ENCODE measurements around the gene KIFBP. TPM values are rescaled to one million over a fixed set of nuclear protein-coding genes. Genes with fewer than 3 reads are reported as not detected.

KIFBP gene
- total and polyA plus RNA-seq, 8 donors: 5.5 to 16.4 (median 6.7) TPM

DNA sequence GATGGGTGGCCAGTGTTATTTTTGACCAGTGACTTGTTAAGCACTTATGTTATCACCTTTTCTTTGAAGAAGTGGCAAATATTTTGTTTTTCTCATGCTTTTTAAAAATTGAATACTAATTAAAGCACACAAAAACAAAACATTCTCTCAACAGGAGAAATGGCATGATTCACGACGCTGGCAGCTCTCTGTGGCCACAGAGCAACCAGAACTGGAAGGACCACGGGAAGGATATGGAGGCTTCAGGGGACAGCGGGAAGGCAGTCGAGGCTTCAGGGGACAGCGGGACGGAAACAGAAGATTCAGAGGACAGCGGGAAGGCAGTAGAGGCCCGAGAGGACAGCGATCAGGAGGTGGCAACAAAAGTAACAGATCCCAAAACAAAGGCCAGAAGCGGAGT is 6.2 kb upstream of the KIFBP start:
- no peaks in the 10 kb centered on the region for H3K9me3 ChIP-seq
- FAIRE-seq: no peak
- no peak overlapping the region for H3K4me3 ChIP-seq
- H3K4me1 ChIP-seq: no peaks in the 10 kb centered on the region
- ATAC-seq: no peak
- H3K27me3 ChIP-seq: no peaks in the 10 kb centered on the region
- no peak overlapping the region for H3K27ac ChIP-seq
- 94 to 95% methylated on average over 11 of the region's 11 CpGs for WGBS, 2 donors
- intact Hi-C loops (cut with DNase I): no loop called here
- peaks cover 0 to 40% (median 21%) of the 10 kb centered on the region in 3 donors for H3K36me3 ChIP-seq
- no peak for DNase-seq
- TF ChIP-seq, protein P1, sequence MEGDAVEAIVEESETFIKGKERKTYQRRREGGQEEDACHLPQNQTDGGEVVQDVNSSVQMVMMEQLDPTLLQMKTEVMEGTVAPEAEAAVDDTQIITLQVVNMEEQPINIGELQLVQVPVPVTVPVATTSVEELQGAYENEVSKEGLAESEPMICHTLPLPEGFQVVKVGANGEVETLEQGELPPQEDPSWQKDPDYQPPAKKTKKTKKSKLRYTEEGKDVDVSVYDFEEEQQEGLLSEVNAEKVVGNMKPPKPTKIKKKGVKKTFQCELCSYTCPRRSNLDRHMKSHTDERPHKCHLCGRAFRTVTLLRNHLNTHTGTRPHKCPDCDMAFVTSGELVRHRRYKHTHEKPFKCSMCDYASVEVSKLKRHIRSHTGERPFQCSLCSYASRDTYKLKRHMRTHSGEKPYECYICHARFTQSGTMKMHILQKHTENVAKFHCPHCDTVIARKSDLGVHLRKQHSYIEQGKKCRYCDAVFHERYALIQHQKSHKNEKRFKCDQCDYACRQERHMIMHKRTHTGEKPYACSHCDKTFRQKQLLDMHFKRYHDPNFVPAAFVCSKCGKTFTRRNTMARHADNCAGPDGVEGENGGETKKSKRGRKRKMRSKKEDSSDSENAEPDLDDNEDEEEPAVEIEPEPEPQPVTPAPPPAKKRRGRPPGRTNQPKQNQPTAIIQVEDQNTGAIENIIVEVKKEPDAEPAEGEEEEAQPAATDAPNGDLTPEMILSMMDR (IDR thresholded peaks at IDR 0.05): no peak

DNA sequence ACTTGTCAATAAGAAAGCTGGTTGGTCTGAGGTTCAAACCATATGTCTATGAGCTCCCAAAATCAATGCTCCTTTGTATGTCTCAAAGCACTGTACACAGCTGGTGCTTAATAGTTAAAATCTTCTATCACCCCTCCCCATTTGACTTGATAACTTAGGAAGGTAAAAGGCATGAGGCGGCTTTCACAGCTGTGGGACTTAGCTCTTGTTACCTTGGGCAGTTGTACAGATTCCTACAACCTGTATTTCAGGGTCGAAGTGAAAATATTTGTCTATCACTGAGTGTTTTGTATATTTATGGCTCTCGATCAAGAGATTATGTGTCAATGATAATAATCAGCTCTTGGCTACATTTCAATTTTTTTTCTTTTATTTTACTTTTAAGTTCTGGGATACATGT is 992 bp upstream of the KIFBP start:
- Histone ChIP-seq H3K4me1 (peaks cover 0 to 23% (median 8%) of the 10 kb centered on the region in 3 donors), H3K36me3 (peaks cover 0 to 10% (median 0%) of the 10 kb centered on the region in 3 donors), H3K27ac (no peak overlapping the region), H3K4me3 (no peak overlapping the region), H3K27me3 (no peaks in the 10 kb centered on the region), H3K9me3 (no peaks in the 10 kb centered on the region)
- FAIRE-seq: no peak
- no peak for DNase-seq
- 32 to 34% methylated on average over 3 of the region's 3 CpGs for WGBS, 2 donors
- ATAC-seq: no peak
- TF ChIP-seq, protein P1 (IDR thresholded peaks at IDR 0.05): no peak
- intact Hi-C loops (cut with DNase I): no loop called here

DNA sequence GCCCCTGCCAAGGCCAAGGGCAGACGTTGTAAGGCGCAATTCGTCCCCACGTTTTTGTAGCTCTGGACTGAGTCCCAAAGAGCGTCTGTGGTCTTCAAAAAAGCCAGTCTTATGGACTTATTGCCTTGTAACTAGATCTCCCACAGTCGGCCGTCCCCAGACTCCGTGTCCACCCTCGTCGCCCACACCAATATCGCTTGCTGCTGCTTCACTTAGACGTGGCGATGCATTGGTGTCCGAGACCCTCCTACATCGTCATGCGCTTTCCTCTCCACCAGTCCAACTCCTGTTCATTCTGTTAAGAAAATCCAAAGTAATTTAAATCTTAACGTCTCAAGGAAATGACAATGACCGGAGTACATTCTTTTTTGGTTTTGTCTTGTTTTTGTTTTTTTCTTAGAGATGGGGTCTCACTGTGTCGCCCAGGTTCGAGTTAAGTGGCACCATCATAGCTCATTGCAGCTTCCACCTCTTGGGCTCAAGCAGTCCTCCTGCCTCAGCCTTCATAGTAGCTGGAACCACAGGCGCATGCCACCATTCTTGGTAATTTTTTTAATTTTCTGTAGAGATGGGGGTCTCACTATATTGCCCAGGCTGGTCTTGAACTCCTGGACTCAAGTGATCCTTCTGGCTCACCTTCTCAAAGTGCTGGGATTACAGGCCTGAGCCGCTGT is 851 bp downstream of the KIFBP start:
- TF ChIP-seq, protein P1 (IDR thresholded peaks at IDR 0.05): no peak
- Histone ChIP-seq H3K36me3 (peaks cover 0 to 5% (median 0%) of the 10 kb centered on the region in 3 donors), H3K4me3 (peak overlapping the region; percentile 51 to 100 (median 84)), H3K27me3 (no peaks in the 10 kb centered on the region), H3K9me3 (no peaks in the 10 kb centered on the region), H3K27ac (peak overlapping the region; percentile 64 to 76 (median 72)), H3K4me1 (peaks cover 0 to 37% (median 8%) of the 10 kb centered on the region in 3 donors)
- intact Hi-C loops (cut with DNase I): no loop called here
- WGBS, 2 donors: 13% methylated on average over 22 of the region's 22 CpGs
- FAIRE-seq (no peak), DNase-seq (no peak), ATAC-seq (peak in 1 of 4 donors; percentile 3)

DNA sequence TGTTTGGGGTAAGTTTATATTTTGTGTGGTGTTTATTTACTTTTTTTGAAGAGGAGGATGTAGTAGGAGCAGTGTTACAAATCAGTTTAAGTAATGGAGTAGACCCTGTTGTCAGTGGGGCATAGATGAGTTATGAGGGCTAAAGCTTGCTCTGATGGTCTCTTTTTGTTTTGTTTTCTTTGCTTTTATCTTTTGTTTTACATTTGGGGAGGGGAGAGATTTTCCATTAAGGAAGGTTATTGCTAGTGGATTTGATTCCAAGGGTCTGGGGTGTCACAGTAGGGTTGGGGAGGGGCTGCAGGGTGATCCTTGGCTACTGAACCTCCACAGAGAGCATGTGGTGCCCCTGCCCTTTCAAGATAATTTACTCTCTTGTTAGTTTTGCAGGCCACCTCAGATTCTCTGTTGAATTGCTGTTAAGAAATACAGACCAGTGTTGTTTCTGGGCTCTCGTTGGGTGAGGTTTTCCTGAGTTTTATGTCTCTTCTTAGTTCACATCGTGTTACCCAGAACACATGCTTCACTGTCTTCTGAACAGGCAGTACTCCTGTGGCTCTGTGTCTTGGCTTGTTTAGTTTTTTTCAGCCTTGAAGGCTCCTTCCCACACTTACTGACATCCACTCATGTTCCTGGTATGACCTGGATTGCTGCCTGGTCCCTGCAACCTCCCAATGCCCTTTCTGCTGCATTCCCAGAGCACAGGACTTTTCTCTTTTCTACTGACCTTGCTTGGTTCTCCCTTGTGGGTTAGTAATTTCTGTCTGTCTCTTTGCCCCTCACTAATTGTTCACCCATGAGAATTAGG is 4.2 kb downstream of the KIFBP start:
- intact Hi-C loops (cut with DNase I): no loop called here
- TF ChIP-seq, protein P1 (IDR thresholded peaks at IDR 0.05): no peak
- Histone ChIP-seq H3K36me3 (no peaks in the 10 kb centered on the region), H3K27ac (peak overlapping the region in 1 of 4 donors; percentile 0), H3K9me3 (no peaks in the 10 kb centered on the region), H3K27me3 (no peaks in the 10 kb centered on the region), H3K4me3 (no peak overlapping the region), H3K4me1 (peaks cover 0 to 33% (median 8%) of the 10 kb centered on the region in 3 donors)
- no peak for FAIRE-seq
- 55 to 60% methylated on average over 2 of the region's 2 CpGs for WGBS, 2 donors
- peak in 1 of 4 donors; percentile 14 for ATAC-seq
- DNase-seq: peak in 3 of 6 donors; percentile 14 to 29 (median 28)
